HepG2 (cell line): ENCODE measurements around the gene CHMP6.
"Not testable (repeated sequence)": the region's sequence is repeated elsewhere in the genome, so short reads cannot be mapped to it uniquely, and the experiment has no call there.

Experiments used
- HCFC1 ChIP-seq: fragments of 150-350 bp; IDR thresholded peaks from 2 replicates; pipeline ENCODE4 v1.6.1; 2014; ENCODE audit warnings: low read depth, low read length
- REXO4 ChIP-seq: sonication (generic); formaldehyde crosslinking; IDR thresholded peaks from 2 replicates; pipeline ENCODE4 v1.8.0; 2022; ENCODE audit warnings: missing genetic modification reagents, mild to moderate bottlenecking, borderline replicate concordance
- YY1 ChIP-seq: IDR thresholded peaks from 2 replicates; pipeline ENCODE4 v1.6.1; 2011; ENCODE audit warnings: low read length, low read depth, moderate library complexity, mild to moderate bottlenecking; ENCODE audit not compliant: insufficient read depth, insufficient replicate concordance
- TF ChIP-seq, protein P1 (sequence below): sonication (generic); formaldehyde crosslinking; IDR thresholded peaks from 2 replicates; pipeline ENCODE4 v1.5.0; 2020; ENCODE audit warnings: mild to moderate bottlenecking, missing genetic modification reagents, moderate library complexity
- TF ChIP-seq, protein P2 (sequence below): sonication (generic); formaldehyde crosslinking; IDR thresholded peaks from 2 replicates; pipeline ENCODE4 v1.4.0; 2020; ENCODE audit warnings: missing genetic modification reagents

DNA sequence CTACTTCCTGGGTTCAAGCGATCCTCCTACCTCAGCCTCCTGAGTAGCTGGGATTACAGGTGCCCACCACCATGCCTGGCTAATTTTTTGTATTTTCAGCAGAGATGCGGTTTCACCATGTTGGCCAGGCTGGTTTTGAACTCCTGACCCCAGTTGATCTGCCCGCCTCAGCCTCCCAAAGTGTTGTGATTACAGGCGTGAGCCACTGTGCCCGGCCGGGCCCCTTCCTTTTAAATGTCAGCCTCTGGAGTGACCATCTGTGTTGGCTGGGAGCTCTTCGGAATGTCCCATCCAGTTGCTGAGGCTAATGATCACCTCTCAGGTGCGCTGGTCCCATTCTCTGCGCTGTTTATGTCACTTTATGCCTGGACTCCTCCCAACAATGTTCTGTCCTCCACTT is 38.7 kb downstream of the CHMP6 start:
- not testable (repeated sequence) for TF ChIP-seq REXO4 (CRISPR knock-in tag); YY1; HCFC1
- TF ChIP-seq, protein P1, sequence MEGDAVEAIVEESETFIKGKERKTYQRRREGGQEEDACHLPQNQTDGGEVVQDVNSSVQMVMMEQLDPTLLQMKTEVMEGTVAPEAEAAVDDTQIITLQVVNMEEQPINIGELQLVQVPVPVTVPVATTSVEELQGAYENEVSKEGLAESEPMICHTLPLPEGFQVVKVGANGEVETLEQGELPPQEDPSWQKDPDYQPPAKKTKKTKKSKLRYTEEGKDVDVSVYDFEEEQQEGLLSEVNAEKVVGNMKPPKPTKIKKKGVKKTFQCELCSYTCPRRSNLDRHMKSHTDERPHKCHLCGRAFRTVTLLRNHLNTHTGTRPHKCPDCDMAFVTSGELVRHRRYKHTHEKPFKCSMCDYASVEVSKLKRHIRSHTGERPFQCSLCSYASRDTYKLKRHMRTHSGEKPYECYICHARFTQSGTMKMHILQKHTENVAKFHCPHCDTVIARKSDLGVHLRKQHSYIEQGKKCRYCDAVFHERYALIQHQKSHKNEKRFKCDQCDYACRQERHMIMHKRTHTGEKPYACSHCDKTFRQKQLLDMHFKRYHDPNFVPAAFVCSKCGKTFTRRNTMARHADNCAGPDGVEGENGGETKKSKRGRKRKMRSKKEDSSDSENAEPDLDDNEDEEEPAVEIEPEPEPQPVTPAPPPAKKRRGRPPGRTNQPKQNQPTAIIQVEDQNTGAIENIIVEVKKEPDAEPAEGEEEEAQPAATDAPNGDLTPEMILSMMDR = not testable (repeated sequence)
- TF ChIP-seq, protein P2, sequence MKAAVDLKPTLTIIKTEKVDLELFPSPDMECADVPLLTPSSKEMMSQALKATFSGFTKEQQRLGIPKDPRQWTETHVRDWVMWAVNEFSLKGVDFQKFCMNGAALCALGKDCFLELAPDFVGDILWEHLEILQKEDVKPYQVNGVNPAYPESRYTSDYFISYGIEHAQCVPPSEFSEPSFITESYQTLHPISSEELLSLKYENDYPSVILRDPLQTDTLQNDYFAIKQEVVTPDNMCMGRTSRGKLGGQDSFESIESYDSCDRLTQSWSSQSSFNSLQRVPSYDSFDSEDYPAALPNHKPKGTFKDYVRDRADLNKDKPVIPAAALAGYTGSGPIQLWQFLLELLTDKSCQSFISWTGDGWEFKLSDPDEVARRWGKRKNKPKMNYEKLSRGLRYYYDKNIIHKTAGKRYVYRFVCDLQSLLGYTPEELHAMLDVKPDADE = not testable (repeated sequence)
